GM19328 (cell line): ENCODE measurements around the gene NANOS1.

Experiments
- ATAC-seq: cut with Tn5 transposase; IDR thresholded peaks from one replicate; pipeline ENCODE4 v1.9.1; 2021; ENCODE audit warnings: mild to moderate bottlenecking, moderate library complexity; ENCODE audit not compliant: unreplicated experiment

The NANOS1 gene, protein sequence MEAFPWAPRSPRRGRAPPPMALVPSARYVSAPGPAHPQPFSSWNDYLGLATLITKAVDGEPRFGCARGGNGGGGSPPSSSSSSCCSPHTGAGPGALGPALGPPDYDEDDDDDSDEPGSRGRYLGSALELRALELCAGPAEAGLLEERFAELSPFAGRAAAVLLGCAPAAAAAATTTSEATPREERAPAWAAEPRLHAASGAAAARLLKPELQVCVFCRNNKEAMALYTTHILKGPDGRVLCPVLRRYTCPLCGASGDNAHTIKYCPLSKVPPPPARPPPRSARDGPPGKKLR

GRCh38 chr10:119029613-119030420 lies at the start of gene NANOS1:
NANOS1 (plus strand) TSS chr10:119029714; CDS start chr10:119029802, 88 bp downstream.
- ATAC-seq = peak; percentile 18

DNA sequence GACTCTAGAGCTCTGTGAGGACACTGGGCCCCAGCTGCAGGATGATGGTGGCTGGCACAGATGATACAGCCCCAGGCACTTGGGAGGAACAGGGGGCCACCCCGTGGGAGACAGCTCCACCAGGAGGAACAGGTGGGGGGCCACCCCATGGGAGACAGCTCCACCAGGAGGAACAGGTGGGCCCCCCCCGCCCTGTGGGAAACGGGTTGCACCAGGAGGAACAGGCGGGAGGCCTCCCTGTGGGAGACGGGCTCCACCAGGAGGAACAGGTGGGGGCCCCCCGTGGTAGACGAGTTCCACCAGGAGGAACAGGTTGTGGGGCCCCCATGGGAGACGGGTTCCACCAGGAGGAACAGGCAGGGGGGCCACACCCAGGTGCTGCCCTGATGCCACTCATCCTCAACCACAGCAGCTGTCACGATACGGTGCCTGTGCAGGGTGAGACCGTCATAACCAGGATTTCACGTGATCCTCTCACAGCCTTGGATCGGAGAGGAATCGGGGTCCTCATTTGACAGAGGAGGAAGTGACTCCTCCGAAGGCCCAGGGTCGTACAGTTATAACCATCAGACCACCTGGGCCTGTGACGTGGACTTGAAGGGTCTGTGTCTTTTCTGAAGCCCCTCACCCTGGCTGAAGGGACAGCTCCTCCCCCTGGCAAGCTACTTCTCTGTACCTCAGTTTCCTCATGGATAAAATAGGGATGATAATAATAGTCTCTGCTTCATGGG lies 49.2 kb upstream of the NANOS1 start:
- ATAC-seq = no peak

DNA sequence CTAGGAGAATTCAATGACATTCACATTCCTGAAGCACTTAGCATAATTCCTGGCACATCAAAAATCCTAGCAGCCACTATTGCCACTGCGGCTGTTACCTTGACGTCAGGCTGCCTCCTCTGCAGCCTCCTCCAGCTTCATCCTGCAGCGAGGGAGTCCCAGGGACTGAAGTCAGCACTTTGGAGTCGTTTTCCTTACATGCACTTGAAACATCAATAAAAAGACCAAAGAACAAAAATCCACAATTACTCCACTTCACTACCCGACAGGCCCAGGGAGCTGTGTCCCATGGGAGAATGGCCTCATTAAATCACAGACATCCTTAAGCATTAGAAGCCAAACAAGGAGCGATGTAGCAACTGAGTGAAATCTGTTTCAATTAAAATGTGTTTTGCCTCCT lies 48.6 kb upstream of the NANOS1 start:
- ATAC-seq = no peak

DNA sequence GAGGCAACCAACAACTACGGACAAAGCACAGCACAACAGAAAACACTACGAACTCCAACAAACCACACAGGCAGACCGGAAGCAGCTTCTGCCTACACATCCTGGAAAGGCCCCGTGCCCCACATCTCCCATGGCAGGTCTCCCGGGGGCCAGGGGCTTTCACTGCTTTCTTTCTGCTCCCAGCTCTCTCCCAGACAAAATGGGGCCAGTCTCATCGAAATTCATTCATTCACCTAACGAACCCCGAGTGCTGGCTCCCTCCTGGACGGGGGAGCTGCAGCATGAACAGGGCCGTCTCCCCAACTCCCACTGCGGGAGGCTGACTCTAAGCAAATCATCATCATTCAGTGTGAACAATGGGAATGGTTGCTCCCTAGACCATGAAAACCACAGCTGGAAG lies 47.6 kb upstream of the NANOS1 start:
- ATAC-seq = no peak

DNA sequence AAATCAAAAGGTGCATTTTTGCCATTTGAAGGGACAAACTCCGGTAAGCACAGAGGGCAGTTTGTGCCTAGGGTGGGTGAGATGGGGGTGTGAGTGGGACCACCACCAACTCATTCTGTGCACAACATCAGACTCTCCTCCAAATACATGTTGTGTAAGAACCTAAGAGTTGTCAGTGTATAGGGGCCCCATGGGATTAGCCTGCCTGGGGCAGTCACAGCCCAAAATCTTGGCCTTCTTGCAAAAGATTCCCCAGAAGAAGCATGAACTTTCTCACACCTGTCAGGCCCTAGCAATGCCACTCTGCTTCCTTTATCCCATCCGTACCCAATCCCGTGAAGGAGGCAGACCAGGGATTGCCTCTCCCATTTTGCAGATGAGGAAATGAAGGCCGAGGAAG lies 47.1 kb upstream of the NANOS1 start:
- no peak for ATAC-seq

DNA sequence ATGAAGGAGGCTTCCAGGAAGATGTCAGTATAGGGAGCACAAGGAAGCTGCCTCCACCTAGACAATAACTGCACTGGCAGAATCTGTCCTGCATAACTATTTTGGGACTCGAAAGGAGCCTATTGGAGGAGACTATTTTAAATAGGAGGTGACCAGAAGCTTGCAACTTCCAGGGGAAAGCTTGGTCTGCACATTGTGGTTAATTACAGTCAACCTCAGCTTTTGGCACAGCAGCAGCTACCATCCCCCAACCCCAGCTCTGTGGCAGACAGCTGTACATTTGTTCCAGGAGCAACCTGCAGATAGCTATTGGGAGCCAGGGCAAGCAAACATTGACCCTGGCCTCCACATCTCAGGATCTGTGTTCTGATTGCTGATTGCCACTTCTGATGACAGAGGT lies 46.3 kb upstream of the NANOS1 start:
- no peak for ATAC-seq

DNA sequence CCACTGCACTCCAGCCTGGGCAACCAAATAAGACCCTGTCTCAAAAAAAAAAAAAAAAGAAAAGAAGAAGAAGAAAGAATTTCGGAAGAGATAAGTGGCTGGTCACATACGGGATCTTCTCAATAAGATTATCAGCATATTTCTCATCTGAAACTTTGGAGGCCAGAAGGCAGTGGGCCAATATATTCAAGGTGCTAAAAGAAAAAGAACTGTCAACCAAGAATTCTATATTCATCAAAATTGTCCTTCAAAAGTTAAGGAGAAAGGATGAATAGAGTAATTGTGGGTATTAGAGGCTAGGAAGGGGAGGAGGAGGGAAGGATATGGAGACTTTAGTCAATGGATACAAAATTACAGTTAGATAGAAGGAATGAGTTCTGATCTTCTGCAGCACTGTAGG lies 43.9 kb upstream of the NANOS1 start:
- no peak for ATAC-seq

- peak; percentile 49 for ATAC-seq
Observed at GRCh38 chr10:118986815-118987790, 42.4 kb upstream of the NANOS1 start.

GRCh38 chr10:118990326-118990725 lies 39.2 kb upstream of the NANOS1 start:
- ATAC-seq = no peak

DNA sequence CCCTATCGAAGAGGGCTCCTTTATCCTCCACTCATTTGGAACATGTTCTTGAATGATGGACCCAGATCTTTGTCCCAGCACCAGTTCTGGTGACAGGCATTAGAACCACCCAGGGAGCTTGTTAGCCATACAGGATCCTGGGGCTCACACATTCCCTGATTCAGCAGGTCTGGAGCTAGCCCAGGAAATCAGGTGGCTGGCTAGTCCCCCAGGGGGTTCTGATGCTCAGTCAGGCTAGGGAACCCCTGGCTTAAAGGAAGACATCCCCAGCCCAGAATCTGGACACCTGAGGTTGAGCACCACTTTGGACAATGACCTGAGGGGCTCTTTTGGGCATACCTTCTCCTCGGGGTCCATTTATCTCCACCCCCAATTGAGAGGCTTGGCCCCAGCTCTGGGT lies 37.0 kb upstream of the NANOS1 start:
- no peak for ATAC-seq

GRCh38 chr10:118993214-118993613 lies 36.3 kb upstream of the NANOS1 start:
- ATAC-seq = no peak

GRCh38 chr10:118994321-118994720 lies 35.2 kb upstream of the NANOS1 start:
- ATAC-seq = no peak

GRCh38 chr10:118995739-118996138 lies 33.8 kb upstream of the NANOS1 start:
- no peak for ATAC-seq

DNA sequence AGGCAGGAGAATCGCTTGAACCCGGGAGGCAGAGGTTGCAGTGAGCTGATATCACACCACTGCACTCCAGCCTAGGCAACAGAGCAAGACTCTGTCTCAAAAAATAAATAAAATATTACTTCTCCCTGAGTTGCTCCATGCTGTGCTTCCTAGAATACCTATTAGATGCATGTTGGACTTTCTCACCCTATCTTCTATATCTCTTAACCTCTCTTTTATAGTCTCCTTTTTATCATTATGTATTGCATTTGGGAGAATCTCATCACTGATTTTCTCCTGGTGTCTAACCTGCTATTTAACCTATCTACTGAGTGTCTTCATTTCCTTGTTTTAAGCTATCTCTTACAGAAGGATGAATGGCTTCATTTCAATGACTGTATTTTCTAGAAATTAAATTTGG lies 32.1 kb upstream of the NANOS1 start:
- no peak for ATAC-seq

DNA sequence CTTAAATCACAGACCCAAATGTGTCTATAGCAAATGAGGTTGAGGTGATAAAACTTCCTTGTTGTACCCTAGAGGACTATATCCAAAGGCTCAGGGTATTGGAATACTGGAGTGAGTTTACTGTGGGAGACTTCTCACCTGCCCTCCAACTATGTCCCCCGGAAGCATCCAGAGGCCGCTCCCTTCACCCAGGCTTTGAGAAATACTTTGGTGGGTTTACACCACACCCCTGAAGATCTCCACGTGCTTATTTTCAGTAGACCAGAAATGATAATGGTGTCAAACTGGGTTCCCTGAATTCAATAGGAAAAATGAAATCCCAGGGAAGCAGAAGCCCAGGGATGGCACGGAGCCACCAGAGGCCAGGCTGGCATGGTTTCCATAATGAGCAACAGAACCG lies 31.3 kb upstream of the NANOS1 start:
- no peak for ATAC-seq

GRCh38 chr10:119001717-119002500 lies 27.6 kb upstream of the NANOS1 start:
- no peak for ATAC-seq

- no peak for ATAC-seq
Observed at GRCh38 chr10:119003572-119004289, 25.8 kb upstream of the NANOS1 start.

- no peak for ATAC-seq
Observed at GRCh38 chr10:119005362-119006043, 24.0 kb upstream of the NANOS1 start.
